HG02973 (cell line): ENCODE results near the gene CRLF1.
A peak's percentile ranks its signal among the peaks of the same experiment; 100 is the strongest.

Source experiments
- ATAC-seq: cut with Tn5 transposase; IDR thresholded peaks from one replicate; pipeline ENCODE4 v1.9.1; 2021; ENCODE audit warnings: moderate library complexity; ENCODE audit not compliant: unreplicated experiment

Gene CRLF1

DNA sequence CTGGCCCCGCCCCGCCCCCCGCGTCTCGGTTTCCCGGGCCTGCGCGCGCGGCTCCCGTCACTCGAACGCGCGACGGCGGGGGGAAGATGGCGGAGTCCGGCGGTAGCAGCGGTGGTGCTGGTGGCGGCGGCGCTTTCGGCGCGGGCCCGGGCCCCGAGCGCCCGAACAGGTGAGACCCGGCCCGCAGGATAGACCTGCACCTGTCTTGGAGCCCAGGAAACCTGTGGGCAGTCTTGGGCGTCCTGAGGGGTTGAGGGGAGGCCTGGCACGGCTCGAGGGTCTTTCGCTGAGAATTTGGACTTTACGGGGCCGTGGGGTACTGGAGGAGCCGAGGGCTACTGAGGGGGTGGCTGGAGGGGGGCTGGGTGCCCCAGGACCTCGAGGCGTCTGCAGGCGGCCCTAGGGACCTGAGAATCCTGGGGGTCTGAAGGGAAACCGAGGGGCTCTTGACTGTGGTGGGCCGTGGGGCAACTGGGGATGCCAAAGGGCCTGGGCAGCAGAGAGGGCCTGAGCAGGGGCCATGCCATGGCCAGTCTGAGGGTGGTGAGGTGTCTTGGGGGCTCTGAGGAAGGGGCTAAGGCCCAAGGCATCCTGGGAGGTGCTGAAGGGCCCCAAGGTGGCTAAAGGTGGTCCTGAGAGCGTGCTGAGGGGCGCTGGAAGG is 30.5 kb upstream of the CRLF1 start, which contains the start of gene KLHL26:
TSS of gene KLHL26 (plus strand) at position 60 of the 661 bp plus-strand sequence. CDS start at position 87, 27 bp downstream.
- ATAC-seq = no peak

DNA sequence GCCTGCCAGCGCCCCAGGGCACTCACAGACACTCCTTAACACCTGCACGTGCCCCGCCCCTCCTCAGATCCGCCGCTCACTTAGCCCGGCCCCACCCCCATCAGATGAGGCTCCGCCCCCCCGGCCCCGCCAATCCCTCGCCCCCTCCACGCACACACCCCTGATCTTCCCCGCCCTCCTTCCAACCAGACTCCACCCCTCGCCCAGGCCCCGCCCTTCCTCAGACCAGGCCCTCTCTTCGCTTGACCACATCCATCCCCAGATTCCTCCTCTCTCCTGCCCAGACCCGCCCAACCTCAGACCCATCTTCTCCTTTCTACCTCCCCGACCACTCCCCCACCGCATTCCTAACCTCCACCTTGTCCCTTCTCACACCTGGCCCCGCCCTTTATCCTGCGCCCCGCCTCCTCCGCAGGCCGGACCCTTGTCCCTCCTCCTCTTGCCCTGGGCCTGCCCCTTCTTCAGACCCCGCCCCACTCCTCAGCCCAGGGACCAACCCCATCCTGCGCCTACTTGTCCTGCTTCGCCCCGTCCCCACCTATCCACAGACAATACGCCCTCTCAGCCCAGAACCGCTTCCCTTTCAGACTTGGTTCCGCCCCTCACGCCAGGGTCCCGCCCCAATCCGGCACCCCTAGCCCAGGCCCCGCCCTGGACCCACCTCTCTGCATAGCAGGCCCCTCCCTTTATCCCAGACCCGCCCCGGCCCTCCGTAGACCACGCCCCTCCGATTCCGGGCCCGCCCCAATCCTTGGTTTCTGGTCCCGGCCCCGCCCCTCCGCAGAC is 29.8 kb upstream of the CRLF1 start:
- peak; percentile 75 for ATAC-seq

DNA sequence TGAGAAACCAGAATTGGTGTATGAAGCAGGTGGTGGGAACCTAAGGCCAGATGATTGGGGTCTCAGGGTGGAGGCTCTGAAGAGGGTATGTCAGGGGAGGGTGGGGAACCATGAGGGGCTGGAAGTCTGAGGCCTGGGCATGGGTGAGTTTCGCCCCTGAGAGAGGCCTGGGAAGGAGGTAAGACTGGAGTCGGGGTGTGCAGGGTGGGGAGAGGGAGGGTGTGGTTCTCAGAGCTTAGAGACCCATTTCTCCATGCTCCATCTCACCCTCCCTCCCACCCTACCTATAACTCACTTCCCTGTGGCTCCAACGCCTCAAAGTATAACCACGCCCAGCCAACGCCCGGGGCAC is 29.2 kb upstream of the CRLF1 start:
- ATAC-seq = no peak

DNA sequence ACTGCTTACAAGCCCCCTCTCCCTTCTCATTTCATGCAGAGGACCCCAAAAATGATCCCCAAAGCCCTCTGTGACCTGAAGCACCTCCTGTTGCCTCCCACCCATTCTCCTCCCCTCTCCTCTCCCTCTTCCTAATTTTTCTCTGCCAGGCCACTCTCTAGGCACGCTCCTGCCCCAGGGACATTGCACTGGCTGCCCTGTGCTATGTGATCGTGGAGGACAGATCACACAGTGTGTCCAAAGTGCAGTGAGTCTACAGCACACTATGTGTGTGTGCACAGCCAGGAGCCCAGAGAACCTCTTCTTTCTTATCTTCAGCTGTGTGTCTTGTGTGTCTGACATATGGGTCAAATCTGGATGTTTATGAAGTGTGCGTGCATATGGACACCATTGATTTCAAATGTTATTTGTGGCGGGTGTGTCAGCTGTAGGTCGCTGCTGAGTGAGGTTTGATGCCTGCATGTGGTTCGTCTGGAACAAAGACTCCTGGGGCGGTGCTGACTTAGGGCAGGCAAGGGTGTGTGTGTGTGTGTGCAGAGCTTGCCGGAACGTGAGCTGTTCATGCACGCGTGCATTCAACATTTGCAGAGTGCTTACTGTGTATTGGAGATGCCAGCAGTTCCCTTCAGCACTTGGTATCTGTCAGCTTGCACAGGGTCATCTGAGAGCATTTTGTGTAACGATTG is 28.2 kb upstream of the CRLF1 start:
- no peak for ATAC-seq

DNA sequence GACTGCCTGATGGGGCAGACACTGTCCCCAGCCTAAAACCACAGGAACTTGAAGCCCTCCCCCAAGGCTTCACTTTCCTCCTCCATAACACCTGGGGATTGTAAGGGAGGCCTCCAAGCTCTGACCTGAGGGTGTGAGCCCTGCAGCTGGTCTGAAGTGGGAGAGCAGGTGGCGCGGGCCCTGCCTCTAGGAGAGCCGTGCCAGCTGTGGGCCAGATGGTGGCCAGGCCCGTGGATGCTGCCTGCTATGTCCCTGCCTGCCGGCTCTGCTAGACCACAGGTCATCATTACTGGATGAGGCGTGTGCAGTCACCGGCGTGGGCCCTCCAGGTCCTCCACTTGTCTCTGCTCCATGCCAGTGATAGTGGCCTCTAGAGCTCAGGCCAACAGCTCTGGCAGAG is 26.7 kb upstream of the CRLF1 start:
- ATAC-seq = no peak

DNA sequence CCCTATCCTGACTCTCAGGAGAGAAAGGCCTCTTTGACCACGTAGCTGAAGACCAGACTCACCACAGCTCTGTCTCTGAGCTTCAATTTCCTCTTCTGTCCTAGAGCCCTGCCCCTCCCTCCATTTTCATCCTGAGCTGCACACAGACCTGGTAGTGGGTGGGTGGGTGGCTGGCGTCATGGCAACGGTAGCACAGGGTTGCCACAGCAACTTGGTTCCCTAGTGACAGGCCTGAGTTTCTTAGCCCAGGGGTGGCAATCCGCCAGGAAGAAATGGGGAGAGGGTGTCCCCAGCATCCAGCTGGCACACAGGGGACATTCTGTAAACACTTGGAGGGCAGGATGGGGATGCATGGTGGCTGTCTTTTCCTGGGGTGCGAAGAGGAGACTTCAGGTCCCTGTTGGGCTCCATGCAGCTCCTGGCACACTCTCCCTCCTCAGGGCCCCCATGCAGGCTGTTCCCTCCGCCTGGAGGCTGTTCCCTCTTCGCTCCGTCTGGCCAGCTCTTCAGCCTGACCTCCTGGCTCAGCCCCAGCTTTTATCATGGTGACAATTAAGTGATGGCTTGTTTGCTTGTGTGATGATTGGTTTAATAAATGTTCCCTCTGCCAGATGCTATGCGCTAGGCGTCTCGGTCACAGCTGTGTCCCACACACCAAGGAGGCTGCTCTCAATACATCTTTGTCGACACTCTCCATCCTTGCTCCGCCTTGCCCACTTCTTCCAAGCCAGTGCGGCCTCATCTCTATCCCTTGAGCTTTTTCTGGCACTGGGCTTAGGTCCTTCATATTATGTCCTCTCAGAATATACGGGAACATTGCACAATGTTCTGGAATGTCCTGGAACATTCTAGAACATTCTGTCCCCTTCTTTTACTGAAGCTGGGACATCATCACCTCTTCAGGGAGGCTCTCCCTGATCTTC is 22.8 kb upstream of the CRLF1 start:
- no peak for ATAC-seq

DNA sequence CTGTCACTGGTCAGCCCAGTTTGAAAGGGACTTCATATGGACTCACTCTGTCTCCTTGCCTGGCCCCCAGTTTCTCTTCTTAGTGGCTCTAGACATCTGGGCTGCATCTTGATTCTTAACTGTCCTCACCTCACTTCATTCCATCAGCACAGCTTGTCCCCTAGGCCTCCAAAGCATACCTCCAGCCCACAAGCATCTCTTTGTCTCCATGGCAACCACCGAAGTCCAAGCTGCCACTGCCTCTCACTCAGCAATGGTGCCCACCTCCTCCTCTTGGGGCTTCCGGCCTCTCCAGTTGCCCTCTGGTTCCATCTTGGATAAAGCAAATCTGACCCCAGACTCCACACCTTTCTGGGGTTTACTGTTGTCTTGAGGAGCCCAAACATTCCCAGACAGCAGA is 20.3 kb upstream of the CRLF1 start:
- ATAC-seq = no peak

DNA sequence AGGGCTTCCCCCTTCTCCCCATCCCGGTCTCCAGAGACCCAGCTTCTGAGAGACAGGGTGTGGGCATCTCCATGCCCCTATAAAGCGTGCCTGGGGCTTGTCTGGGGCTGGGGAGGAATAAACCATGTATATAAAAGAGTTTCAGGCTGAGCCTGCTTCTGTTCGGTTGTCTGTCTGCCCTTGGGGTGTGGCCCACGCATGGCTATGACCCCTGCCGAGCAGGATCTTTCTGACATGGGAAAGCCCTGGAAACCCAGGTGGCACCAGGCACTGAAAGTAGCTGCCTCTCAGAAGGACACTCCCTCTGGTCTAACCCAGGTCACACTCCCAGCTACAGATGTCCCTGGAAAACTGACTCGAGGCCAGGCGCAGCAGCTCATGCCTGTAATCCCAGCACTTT is 14.3 kb upstream of the CRLF1 start:
- ATAC-seq = no peak

DNA sequence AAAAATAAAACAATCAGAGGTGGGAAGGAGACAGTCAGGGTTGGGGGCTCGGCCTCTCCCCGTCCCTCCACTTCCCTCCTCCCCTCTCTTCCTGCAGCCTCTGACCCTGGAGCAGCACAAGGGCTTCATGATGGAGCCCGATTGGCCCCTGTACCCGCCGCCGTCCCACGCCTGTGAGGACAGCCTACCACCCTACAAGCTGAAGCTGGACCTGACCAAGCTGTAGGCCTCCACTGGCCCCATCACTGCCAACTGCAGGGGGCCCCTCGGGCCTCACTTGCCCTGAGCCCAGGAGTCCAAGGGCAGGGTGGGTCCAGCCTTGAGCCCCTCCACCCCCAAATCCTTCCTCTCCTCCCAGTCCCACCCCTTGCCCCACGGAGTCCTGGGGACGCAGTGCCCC is 13.7 kb upstream of the CRLF1 start:
- no peak for ATAC-seq

DNA sequence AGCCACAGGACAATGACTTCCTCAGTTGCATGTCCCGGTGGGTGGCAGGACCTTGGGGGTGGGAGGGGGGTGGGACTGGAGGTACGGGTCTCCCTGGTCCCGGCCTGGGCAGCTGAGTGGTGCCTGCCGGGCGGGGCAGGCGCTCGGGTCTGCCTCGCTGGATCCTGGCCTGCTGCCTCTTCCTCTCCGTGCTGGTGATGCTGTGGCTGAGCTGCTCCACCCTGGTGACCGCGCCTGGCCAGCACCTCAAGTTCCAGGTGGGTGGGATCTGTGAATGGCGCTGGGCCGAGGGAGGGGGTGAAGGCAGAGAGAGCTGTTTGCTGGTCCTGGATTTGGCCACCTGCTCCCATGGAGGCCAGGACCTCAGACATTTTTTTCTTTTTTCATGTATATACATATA is 11.6 kb upstream of the CRLF1 start:
- ATAC-seq = no peak

DNA sequence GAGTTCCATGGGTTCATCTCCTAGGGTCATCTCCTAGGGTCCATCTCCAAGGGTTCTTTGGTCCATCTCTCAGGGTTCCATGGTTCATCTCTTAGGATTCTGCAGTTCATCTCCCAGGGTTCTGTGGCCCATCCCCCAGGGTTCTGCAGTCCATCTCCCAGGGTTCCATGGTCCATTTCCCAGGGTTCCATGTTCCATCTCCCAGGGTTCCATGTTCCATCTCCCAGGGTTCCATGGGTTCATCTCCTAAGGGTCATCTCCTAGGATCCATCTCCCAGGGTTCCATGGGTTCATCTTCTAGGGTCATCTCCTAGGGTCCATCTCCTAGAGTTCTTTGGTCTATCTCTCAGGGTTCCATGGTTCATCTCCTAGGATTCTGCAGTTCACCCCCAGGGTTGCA is 11.0 kb upstream of the CRLF1 start:
- ATAC-seq = no peak

DNA sequence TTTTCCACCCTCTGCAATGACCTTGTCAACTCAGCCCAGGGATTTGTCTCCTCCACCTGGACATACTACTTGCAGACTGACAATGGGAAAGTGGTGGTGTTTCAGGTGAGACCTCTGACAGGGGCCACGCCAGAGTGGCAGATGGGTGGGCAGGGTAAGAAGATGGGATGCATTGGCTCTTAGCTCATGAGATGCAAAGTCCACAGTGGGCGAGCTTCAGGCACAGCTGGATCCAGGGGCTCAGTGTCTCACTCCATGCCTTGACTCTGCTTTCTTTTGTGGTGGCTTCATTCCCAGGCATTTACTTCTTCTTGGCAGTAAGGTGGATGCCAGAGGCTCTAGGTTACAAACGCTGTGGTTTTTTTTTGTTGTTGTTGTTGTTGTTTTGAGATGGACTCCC is 9.4 kb upstream of the CRLF1 start:
- no peak for ATAC-seq

DNA sequence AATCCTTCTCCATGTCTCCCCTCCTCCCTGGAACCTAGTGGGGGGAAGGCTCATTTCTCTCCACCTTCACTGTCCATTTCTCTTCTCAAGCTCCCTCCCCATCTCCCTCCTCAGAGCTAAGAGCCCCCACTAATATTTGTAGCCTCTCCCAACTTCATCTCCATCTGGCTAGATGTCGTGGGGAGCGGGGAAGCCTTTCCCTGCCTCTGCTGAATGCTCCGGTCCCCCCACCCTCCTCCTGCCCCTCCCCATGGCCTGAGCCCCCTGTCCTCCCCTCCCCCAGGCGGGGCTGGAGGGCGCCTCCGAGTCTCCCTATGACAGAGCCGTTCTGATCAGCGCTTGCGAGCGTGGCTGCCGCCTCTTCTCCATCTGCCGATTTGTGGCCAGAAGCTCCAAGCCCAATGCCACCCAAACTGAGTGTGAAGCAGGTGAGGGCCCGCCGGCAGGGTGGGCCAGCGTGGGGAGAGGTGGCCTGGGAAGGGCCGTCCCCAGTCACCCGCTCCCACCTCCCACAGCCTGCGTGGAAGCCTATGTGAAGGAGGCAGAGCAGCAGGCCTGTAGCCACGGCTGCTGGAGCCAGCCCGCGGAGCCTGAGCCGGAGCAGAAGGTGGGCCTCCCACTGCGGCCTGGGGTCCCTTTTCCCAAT is 7.1 kb upstream of the CRLF1 start:
- no peak for ATAC-seq

DNA sequence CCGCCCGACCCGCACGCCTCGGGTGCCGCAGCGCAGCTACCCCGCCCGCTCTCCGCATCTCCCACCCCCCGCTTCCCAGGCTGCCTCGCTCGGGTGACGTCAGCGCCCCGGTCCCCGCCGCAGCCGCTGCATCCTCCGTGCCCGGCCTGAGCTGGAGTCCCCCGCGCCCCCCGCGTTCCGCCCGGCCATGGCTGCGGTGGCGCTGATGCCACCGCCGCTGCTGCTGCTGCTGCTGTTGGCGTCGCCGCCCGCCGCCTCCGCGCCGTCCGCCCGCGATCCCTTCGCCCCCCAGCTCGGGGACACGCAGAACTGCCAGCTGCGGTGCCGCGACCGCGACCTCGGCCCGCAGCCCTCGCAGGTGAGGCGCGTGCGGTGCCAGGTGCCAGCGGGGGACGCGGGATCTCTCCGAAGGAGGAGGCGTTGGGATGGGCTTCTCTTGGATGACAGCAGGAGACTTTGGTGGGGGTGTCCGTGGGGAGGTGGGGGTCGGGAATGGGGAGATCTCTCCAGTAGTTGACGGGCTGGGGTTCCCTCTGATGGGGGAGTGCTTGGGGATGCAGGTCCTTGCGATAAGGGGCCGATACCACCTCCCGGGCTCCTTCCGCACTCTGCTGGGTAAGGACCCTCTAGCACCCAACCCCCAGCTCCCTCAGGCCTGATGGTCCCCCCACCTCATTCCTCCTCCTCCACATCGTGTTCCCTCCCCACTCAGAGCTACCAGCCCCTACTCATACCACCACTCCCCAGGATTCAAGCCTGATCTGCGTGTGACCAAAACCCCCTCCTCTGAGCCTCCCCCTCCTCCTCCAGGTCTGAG is 6.4 kb upstream of the CRLF1 start, which contains the start of gene TMEM59L:
TSS of gene TMEM59L (plus strand) at position 99 of the 817 bp plus-strand sequence. CDS start at position 188, 89 bp downstream.
- no peak for ATAC-seq

DNA sequence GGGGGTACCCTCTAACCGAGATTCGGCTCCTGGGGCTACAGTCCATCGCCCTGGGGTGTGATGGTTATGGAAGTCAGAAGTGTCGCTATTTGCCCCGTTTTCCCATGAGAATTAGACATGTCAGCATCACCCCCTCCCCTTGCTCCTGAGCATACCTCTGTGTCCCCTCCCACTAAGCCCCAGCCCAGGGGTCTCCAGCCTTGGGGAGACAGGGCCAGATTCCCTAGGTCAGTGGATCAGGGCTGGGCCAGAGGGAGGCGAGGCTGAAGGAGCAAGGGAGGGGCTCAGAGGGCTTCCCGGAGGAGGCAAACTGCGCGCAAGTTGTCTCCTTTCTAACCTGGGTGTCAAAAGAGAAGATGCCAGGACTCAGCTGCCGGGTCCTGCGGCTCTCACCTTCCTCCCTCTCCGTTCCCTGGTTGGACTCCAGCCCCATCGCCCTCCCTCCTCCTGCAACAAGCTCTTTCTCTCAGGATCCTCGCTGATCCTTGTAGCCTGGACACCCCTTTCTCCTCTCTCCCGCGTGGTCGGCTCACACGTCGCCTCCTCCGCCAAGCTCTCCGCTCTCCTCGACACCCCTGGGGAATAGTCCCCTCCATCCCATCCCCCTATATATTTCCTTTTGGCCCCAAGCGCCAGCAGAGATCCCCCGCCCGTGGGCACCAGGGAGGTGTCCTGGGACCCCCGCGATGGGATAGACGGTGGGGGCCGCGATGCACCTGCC is 5.6 kb upstream of the CRLF1 start:
- ATAC-seq = no peak

DNA sequence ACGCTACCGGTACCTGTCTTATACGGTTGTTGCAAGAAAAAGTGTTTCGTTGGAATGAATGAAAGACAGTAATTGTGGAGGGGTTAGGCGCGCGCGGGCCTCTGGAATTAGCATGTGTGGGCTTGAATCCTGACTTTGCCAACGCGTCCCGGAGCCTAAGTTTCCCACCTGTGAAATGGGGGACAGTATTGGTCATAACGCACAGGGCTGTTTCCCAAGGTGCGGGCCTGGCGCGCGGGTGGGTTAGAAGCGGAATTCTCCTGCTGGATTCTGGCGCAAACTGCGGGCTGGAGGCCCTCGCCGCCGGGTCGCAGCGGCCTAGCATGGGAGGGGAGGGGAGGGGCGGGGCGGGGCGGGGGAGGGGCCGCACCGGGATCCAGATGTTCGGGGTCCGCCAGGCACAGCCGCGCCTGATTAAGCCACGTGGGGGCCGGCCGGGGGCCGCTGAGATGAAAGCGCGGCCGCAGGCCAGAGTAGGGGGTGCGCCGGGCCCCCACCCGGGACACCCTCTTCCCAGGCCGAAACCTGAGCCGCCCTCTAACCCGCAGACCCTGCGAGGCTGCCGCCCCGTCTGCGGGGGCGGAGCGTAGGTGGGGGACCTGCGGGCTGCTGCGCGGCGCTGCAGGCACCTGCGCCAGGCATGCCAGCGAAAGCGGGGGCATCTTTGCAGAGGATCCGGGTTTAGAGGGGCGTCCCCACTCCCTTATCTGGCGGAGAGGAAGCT is 4.9 kb upstream of the CRLF1 start:
- ATAC-seq = no peak

DNA sequence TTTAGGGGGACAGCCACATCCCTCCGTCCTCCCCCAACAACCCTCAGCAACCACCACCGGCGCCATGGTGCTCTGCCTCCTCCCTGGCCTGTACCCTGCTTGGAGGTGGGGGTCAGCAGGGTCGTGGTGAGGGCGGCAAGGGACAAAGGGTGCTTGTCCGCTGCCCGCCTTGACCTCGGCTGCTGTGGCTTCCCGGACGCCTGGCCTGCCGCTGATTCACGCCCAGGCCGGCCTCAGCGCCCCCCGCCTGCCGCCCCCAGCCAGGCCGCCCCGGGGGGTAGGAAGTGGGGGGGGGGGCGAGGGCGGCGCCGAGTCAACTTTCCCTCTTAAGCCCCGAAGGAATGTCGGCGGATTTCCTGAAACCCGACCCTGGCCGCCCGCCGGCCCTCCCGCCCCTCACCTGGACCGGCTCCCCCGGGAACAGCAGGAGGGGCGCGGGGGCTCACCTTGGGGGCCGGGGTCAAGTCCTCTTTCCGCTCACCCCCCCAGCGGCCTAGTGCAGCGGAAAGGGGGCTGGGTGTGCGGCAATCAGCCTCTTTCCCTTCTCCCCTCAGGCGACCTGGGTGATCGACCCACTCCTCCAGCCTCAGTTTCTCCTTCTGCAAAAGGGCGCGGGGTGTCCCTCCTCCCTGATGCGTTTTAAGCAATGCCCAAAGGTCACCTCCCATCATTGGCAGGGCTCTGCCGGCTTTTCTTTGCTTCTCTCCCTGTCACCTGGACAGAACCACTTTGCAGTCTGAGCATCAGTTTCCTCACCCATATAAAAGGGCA is 4.1 kb upstream of the CRLF1 start:
- ATAC-seq = no peak

DNA sequence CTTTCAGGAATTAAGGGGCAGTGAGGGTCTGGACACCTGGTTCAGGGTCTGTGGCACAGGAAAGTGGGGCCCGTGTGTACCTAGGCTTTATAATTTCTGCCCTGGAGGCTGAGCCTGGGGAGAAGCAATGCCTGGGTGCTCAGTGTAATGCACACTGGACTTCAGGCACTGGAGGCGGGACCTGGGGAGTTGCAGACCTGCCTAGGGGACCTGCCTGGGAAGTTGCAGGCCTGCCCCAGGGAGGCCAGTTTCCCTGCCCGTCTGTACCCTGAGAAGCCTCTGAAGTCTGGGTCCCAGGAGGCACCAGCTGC is 3.6 kb upstream of the CRLF1 start:
- no peak for ATAC-seq
